ENCODE measurements around the gene LRP5.

LRP5 gene

DNA sequence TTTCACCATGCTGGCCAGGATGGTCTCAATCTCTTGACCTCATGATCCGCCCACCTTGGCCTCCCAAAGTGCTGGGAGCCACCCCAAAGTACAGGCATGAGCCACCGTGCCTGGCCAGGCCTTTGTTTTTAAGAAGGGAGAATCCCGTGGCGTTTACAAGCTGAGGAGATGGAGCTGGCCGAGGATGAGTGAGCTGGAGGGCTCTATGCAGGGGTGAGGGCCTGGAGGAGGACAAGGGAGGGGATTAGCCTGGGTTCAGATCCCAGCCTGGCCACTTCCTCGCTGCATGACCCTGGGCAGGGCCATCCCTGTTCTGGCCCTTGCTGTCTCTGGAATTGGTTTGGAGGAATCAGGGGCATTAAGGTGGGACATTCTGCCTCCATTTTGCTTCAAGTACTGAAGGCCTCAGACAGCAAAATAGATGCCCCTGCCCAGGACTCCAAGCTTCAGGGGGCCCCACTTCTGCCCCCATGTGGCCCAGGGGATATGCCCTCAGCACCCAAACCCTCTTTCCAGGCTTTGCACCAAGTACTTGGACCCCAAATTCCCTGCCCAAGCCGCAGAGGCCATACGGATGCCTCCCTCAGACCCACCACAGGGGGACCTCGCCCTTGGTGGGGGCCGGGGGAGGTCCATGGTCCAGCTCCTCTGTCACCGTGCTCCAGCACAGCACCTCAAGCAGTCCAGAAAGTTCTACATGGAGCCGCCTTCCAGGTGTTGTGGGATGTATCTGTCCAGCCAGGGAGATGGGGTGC, 12.1 kb upstream of the LRP5 start:
- Histone ChIP-seq H3K4me3 (no peak overlapping the region), H3K27ac (no peak overlapping the region), H3K36me3 (no peaks in the 10 kb centered on the region), H3K9me3 (no peaks in the 10 kb centered on the region), H3K4me1 (peaks cover 0 to 18% (median 7%) of the 10 kb centered on the region in 4 donors), H3K27me3 (no peaks in the 10 kb centered on the region)
- no peak for DNase-seq
- intact Hi-C loops (cut with DNase I; ENCODE audit: low total_unique reads): no loop called here
- TF ChIP-seq, protein P1, sequence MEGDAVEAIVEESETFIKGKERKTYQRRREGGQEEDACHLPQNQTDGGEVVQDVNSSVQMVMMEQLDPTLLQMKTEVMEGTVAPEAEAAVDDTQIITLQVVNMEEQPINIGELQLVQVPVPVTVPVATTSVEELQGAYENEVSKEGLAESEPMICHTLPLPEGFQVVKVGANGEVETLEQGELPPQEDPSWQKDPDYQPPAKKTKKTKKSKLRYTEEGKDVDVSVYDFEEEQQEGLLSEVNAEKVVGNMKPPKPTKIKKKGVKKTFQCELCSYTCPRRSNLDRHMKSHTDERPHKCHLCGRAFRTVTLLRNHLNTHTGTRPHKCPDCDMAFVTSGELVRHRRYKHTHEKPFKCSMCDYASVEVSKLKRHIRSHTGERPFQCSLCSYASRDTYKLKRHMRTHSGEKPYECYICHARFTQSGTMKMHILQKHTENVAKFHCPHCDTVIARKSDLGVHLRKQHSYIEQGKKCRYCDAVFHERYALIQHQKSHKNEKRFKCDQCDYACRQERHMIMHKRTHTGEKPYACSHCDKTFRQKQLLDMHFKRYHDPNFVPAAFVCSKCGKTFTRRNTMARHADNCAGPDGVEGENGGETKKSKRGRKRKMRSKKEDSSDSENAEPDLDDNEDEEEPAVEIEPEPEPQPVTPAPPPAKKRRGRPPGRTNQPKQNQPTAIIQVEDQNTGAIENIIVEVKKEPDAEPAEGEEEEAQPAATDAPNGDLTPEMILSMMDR (IDR thresholded peaks at IDR 0.05): no peak

GRCh38 chr11:68302256-68302655, 10.1 kb upstream of the LRP5 start:
- H3K4me3 ChIP-seq: no peak overlapping the region
- H3K36me3 ChIP-seq: no peaks in the 10 kb centered on the region
- H3K27me3 ChIP-seq: no peaks in the 10 kb centered on the region
- intact Hi-C loops (cut with DNase I; ENCODE audit: low total_unique reads): no loop called here
- no peaks in the 10 kb centered on the region for H3K9me3 ChIP-seq
- no peak for DNase-seq
- peaks cover 0 to 18% (median 7%) of the 10 kb centered on the region in 4 donors for H3K4me1 ChIP-seq
- H3K27ac ChIP-seq: no peak overlapping the region
- TF ChIP-seq, protein P1 (IDR thresholded peaks at IDR 0.05): no peak

GRCh38 chr11:68302670-68303069, 9.7 kb upstream of the LRP5 start:
- Histone ChIP-seq H3K36me3 (no peaks in the 10 kb centered on the region), H3K27me3 (no peaks in the 10 kb centered on the region), H3K4me3 (no peak overlapping the region), H3K4me1 (peaks cover 0 to 15% (median 5%) of the 10 kb centered on the region in 4 donors), H3K27ac (no peak overlapping the region), H3K9me3 (no peaks in the 10 kb centered on the region)
- DNase-seq: no peak
- TF ChIP-seq, protein P1 (IDR thresholded peaks at IDR 0.05): no peak
- intact Hi-C loops (cut with DNase I; ENCODE audit: low total_unique reads): no loop called here

GRCh38 chr11:68303083-68303482, 9.3 kb upstream of the LRP5 start:
- no peaks in the 10 kb centered on the region for H3K9me3 ChIP-seq
- no peak overlapping the region for H3K27ac ChIP-seq
- no peaks in the 10 kb centered on the region for H3K36me3 ChIP-seq
- intact Hi-C loops (cut with DNase I; ENCODE audit: low total_unique reads): no loop called here
- DNase-seq: no peak
- H3K27me3 ChIP-seq: no peaks in the 10 kb centered on the region
- peaks cover 0 to 11% (median 5%) of the 10 kb centered on the region in 4 donors for H3K4me1 ChIP-seq
- no peak overlapping the region for H3K4me3 ChIP-seq
- TF ChIP-seq, protein P1 (IDR thresholded peaks at IDR 0.05): no peak

DNA sequence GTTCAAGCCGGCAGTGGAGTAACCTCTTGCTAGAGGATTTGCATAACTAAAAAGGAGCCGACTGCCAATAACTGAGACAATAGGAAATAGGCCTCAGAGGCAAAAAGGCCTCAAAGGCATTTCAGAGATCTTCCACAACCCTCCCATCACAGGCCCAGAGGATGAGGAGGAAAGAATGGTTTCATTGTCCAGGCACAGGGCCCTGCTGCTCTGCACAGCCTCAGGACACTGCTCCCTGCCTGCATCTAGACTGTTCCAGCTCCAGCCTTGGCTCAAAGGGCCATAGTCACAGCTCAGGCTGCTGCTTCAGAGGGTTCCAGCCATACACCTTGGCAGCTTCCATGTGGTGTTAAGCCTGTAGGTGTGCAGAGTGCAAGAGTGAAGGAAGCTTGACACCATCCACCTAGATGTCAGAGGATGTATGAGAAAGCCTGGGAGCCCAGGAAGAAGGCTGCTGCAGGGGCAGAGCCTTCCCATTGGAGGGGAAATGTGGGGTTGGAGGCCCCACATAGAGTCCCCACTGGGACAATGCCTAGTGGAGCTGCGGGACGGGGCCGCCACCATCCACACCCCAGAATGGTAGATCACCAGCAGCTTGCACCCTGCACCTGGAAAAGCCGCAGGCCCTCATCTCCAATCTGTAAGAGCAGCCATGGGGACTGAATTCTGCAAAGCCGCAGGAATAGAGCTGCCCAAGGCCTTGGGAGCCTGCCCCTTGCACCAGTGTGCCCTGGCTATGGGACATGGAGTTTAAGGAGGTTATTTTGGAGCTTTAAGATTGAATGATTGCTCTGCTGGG, 8.2 kb upstream of the LRP5 start:
- no peak overlapping the region for H3K4me3 ChIP-seq
- H3K27me3 ChIP-seq: no peaks in the 10 kb centered on the region
- TF ChIP-seq, protein P1 (IDR thresholded peaks at IDR 0.05): no peak
- no peak overlapping the region for H3K27ac ChIP-seq
- peaks cover 0 to 8% (median 5%) of the 10 kb centered on the region in 4 donors for H3K4me1 ChIP-seq
- no peaks in the 10 kb centered on the region for H3K9me3 ChIP-seq
- intact Hi-C loops (cut with DNase I; ENCODE audit: low total_unique reads): no loop called here
- no peak for DNase-seq
- no peaks in the 10 kb centered on the region for H3K36me3 ChIP-seq

All from tibial artery (tissue), 4 donors.